SIG-M5 treated with dmso at 0.1 percent for 504 hours (cell line): ENCODE measurements around the gene CPN2.

Experiments
- DNase-seq: peaks from one replicate; lab custom pipeline; 2025; ENCODE audit not compliant: unreplicated experiment; lab: John Stamatoyannopoulos, UW

Gene CPN2, protein sequence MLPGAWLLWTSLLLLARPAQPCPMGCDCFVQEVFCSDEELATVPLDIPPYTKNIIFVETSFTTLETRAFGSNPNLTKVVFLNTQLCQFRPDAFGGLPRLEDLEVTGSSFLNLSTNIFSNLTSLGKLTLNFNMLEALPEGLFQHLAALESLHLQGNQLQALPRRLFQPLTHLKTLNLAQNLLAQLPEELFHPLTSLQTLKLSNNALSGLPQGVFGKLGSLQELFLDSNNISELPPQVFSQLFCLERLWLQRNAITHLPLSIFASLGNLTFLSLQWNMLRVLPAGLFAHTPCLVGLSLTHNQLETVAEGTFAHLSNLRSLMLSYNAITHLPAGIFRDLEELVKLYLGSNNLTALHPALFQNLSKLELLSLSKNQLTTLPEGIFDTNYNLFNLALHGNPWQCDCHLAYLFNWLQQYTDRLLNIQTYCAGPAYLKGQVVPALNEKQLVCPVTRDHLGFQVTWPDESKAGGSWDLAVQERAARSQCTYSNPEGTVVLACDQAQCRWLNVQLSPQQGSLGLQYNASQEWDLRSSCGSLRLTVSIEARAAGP

DNA sequence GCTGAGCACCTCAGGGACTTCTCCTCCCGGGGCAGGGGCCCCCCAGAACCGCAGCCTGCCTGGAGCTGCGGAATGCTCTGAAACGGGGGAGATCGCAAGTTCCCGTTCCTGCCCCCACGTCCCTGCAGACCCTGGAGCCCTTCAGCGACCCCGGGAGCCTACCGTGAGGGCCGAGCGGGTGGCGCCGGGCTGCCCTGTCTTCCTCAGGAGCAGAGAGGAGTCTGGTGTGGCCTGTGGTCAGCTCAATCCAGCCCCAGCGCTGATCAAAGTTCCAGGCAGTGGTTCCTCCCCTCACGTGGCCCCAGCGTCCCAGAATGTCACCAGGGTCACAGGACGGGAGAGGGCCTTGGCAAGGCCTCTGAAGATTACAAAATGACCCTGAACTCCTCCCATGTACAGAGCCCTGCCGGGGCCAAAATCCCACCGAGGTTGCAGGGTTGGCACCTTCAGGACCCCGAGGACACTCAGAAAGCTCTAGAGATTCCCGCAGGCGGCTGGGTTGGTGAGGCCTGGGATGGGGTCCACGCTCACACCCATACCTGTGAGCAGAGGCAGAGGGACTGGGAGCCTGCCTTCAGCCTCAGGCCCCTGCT is at the start of gene CPN2:
Gene CPN2 (minus strand): TSS at position 249 of the 593 bp plus-strand sequence. CDS start 8,626 bp downstream, outside the sequence.
- DNase-seq: no peak

DNA sequence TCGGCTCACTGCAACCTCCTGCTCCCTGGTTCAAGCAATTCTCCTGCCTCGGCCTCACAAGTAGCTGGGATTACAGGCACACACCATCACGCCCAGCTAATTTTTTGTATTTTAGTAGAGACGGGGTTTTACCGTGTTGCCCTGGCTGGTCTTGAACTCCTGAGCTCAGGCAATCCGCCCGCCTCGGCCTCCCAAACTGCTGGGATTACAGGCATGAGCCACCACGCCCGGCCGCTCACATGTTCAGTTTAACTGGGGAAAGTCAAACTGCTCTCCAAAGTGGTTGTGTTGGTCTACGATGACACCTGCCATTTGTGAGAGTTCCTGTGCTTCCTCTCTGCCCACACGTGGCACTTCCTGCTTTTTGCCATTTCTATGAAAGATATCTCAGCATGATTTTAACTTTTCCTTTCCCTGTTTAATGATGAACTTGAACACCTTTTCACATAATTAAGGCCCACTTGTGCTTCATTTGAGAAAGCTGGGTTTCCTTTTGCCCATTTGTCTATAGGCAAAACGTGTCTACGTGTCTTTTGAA is 48.8 kb upstream of the CPN2 start:
- DNase-seq: no peak

DNA sequence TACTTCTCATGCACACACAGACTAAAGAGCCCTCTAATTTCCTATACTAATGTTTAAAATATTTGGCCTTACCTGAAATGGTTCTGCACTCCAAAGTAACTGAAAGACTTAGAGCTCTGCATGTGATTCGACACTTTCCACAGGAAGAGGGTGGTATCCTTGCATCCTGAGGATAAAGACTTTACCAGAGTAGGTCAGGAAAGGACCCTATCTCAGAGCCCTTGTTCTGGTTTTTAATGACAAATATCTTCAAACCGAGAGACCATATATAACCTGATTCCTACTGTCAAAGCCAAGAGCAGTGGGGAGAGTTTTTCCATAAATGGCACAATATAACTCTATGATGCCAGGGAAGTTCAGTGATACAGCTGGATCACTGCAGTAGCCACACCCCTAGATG is 48.0 kb upstream of the CPN2 start, which contains the start of gene GP5:
Gene GP5 (minus strand): TSS at position 101 of the 400 bp plus-strand sequence. CDS start 984 bp downstream, outside the sequence.
- DNase-seq: no peak

DNA sequence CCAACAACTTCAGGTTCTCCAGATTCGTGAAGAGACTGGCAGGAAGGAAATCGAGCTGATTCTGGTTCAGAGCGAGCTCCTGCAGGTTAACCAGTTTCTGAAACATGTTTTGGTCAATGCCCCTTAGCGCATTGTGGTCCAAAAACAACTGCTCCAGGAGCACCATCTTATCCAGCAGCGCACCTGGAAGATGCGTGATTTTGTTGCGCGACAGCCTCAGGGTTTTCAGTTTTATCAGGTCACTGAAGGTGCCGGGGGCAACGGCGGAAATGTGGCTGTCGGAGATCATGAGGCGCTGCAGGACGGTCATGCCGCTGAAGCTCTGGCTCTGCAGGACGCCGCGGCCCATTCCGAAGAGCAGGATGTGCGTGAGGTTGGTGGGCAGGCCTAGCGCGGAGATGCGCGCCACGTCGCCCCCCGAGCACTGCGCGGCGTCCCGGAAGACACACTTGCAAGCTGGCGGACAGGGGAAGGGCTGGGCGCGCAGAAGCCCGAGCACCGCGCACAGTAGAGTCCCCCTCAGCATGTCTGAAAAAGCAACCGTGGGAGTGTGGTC is 46.7 kb upstream of the CPN2 start:
- DNase-seq: no peak

DNA sequence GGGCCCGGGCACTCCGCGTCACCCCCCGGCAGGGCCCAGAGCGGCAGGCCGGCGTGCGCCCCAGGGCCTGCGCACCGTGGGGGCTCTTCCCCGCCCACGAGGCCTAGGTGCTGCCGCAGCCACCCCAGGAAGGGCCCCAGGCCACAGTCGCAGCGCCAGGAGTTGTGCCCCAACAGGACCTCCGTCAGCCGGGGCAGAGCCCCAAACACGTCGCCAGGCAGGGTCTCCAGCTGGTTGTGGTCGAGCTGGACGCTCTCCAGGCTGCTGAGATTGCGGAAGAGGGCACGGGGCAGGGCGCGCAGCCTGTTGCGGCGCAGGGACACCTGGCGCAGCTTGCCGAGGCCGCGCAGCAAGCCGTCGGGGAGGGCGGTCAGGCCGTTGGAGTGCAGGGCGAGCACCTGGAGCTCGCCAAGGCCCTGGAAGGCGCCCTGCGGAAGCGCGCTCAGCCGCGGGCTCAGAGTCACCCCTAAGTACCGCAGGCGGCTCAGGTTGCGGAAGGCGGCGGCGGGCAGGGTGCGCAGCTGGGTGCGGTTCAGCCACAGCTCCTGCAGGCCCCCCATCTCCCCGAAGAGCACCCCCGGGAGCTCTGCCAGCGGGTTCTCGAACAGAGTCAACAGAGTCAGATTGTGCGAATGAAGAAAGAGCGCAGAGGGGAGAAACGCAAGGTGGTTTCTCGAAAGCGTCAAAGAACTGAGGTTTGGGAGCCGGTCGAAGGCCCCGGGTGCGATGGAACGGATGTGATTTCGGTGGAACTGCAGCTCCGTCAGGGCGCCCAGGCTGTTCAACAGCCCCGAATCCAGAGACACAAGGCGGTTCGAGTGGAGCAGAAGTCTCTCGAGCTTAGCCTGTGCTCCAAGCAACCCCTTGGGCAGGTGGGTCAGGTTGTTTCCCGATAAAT is 46.0 kb upstream of the CPN2 start:
- DNase-seq: no peak

DNA sequence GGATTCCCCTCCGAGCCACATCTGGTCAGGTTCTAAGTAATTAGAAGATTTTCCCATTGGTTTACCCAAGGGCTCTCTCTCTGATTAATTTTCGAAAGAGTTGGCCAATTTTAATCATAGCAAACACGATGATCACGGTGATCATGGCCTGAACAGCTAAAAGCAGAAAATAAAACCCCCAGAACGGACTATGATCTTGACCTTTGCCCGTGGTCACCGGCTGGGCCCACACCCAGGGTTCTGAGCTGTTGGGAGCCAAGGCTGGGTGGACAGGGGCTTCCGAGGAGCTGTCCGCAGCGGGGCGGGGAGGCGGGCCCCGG is 45.4 kb upstream of the CPN2 start:
- no peak for DNase-seq

DNA sequence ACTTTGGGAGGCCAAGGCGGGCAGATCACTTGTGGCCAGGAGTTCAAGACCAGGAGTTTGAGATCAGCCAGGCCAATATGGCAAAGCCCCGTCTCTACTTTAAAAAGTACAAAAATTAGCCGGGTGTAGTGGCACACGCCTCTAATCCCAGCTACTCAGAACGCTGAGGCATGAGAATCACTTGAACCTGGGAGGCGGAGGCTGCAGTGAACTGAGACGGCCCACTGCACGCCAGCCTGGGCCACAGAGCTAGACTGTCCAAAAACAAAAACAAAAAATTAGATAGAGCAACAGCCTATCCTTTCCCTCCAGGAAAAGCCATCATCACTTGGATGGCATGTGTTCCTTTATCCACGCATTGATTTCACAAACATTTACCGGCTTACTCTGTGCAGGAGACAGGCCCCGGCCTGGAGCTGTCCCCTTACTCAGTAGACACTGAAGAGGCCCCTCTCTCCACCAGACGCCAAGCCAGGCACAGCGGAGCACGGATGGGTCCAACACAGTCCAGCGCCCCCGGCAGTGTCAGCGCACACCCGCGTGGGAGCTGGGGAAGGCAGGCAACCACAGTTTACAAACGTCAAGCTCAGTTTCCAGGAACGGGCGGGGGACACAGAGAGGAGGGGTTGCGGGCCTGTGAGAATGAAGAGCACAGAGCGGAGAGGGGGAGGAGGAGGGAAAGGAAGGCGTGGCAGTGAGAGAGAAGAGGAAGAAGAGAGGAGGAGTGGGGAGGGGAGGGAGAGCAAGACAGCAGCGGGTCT is 44.8 kb upstream of the CPN2 start:
- DNase-seq: peak; percentile 73

DNA sequence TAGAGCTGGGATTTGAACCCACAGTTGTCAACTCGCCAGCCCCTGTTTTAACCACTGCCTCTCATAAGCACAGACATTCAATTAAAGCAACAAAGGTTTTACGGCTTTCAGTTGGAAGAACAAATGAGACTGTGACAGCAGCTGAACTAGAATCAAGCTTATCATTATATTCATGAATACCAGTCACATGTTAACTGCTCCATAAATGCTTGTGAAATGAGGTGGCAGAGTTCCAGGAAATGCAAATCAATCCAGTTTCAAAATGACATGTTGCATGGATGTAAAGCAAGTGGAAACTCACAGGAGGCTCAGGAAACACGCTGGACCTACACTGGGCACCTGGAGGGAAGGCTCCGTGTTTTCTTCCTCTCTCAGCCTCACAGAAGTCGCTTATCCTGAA is 44.1 kb upstream of the CPN2 start:
- DNase-seq: no peak

DNA sequence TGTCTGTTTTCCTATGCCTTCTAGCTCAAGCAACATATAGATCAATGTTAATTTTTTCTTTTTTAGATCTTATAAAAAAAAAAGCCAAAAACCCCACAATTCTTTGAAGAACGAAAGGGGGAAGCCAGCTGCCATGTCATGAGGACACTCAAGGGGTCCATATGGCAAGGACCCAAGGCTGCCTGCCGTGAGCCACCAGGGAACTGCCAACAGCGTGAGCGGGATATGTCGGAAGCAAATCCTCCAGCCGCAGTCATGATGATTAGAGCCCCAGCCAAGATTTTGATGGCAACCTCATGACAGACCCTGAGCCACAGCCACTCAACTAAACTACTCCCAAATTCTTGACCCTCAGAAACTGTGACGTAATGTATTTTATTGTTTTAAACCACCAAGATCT is 41.4 kb upstream of the CPN2 start:
- no peak for DNase-seq

DNA sequence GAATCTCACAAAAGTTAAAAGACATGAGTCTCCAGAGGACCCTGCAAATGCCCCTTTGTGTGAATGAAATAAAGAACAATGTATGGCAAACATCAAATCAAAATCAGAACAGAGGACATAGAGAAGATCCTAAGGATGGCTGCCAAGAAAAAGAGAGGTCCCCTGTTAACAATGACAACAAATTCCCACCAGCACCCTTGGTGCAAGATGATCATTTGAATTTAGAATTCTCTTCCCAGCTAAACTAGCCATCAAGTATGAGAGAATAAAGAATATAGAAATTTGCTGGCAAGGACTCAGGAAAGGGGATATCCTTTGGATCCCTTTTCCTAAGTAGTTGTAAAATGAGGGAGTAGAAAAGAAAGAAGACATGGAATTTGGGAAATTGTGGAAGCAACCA is 39.7 kb upstream of the CPN2 start:
- no peak for DNase-seq

DNA sequence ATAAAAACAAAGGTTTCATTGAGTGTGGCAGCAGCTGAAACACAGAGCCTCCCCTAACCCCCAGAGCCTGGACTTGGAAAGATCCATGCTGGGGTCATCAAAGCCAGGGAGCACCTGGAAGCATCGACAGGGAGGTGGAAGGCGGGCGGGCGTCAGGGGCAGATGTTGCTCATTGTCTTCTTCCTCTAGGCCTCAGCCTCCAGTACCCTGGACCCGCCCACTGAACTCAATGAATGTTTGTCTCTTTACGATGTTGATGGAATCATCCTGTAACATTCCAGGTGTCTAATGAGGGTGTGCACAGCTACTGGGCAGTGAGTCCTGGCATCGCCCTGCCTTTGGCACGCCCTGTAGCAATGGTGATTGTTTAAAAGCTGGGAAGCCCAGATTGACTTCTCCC is 38.1 kb upstream of the CPN2 start:
- no peak for DNase-seq

DNA sequence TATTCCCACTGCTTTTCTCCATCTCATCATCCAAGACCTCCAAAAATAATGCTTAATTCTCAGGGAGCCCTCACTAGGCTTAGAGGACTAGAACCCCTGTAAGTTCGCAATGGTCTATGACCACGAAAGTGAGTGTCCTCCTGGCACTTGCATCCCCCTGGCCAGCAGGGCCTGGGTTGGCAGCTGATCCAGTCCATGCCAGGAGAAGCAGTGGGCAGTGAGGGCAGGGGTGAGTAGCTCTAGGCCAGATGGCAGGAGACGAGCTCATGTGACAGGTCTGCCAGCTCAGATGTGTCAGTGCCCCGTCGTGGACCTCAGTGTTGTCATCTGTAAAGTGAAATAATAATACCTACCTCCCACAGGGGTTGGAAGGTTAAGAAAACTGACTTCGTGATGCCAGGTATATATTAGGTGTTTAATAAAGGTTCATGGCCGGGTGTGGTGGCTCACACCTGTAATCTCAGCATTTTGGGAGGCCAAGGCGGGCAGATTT is 36.8 kb upstream of the CPN2 start:
- no peak for DNase-seq

DNA sequence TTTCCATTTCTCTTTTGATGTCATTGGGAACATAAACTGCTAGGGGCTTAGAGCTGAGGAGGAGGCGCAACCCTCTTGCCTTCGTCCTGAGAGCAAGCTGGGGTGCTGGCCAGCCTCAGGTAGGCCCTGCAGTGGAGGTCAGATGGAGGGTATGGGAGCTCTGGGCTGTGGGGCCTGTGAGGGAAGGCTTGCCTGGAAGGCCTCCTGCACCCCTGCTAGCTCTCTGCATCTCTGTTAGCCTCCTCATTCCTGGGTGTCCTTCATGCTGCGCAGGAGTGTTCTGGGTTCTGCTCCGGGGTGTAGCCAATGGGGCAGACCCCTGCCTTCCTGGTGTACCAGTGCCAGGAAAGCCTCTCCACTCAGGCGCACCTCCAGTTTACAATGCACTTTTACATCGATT is 36.1 kb upstream of the CPN2 start:
- DNase-seq: no peak

DNA sequence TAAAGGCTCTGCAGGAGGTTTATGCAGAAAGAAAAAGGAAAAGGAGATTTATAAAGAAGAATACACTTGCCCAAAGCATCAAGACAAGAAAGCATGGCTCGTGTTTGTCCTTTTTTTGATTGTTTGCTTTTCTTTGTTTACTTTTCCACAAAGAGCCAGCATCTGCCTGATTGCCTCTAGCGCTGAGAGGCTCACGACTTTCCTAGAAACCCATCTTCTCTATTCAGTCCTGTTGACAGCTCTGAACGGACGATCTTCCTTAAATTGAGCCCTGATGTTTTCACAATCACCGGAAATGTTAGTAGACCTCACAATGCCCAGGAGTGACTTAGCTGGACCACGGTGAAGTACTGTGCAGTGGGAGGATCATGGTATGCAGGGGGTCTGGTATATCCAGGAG is 35.5 kb upstream of the CPN2 start:
- DNase-seq: no peak

DNA sequence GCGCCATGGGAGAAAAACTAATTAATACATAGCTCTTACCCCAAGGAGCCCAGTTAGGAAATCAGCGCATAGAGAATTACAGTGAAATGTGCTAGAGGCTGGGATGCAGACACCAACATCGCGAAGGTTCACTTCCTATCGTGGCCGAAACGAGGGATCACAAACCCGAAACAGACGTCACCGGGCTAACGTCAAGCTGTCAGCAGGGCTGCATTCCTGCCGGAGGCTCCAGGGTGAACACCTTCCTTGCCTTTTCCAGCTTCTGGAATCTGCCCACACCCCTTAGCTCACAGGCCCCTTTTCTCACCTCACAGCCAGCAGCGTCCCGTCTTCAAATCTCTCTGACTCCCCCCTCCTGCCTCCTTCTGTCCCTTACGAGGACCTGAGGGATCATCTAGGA is 34.9 kb upstream of the CPN2 start:
- no peak for DNase-seq

DNA sequence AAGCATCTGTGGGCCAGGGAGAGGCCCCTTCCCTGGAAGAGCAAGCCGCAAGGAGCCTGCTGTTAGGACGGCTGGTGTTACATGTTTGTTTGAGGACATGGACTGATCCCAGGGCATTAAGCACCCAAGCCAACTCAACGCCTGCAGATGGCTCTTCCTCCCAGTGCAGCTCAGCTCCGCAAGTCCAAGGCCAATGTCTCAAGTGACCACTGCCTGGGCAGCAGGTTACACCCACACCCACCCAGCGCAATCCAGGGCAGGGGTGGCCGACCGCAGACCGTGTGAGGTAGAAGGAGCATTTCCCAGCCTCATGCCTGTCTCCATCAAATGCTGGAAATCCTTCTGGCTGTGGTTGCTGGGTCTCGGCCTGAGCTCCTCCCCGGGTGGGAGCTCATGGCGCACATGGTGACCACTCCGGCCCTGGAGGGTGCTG is 33.5 kb upstream of the CPN2 start:
- no peak for DNase-seq

DNA sequence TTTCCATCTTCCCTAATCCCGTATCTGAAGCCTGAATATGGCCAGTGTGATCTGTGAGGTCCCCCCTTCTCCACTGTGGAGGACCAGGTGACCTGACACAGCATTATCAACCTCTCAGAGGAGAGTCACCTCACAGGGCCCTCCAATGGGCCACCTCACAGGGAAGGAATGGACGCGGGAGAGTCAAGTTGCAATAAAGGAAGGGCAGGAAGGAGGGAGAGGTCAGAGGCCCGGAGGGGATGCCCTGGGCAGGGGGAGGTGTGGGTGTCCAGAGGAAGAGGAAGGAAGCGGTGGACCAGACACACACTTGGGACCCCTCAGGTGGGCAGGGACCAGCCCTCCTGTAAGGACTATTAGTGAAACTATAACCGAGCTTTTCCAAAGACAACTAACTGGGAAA is 33.0 kb upstream of the CPN2 start:
- no peak for DNase-seq

DNA sequence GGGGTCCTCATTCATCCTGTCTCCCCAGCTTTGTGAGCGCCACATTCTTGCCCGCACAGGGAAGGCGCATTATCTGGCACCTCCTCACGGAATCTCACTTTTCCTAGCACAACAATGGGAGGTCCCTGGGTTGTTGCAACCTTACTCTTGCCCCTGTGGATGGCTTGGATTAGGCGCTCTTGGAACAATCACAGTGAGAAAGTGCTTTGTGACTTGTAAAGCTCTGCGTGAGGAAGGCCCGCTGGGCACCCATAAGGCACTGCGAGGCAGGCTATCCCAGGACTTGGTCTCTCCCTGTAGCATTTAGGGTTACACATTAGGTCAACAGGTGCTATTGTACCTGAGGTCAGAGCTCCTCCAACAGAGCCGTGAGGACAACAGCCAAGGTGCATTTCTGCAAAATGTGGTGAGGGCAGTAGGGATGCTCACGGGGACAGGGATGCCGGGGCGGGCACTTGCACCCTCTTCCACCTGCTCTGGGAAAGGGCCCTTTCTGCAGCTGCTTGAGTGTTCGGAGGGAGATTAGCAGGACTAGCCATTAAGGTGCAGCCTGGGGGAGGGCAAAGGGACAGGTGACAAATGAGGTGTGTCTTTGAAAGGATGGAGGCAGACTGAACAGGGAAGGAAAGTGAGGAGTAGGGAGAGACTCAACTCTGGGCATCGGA is 32.3 kb upstream of the CPN2 start:
- DNase-seq: no peak

DNA sequence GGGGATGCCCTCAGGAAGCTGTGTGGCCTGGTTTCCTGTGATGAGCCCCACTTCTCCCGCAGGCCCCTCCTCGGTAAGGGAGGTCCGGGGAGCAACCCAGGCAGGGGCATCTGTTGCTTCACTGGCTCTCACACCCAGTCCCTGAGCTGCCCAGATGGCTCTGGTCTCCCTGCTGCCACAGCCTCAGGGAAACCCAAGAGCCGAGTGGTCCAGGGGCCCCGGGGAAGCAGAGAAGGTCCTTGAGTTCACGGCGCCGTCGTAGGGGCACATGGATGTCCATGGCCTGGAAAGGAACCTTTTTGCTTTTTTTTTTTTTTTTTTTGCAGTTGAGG is 31.7 kb upstream of the CPN2 start:
- no peak for DNase-seq
